HG02571 (cell line): ENCODE results near the gene ZNF573.
"Not testable (repeated sequence)": the region's sequence is repeated elsewhere in the genome, so short reads cannot be mapped to it uniquely, and the experiment has no call there.

Experiments
- ATAC-seq: cut with Tn5 transposase; IDR thresholded peaks from one replicate; pipeline ENCODE4 v1.9.1; 2021; ENCODE audit warnings: mild to moderate bottlenecking, moderate library complexity; ENCODE audit not compliant: unreplicated experiment

ZNF573 gene

DNA sequence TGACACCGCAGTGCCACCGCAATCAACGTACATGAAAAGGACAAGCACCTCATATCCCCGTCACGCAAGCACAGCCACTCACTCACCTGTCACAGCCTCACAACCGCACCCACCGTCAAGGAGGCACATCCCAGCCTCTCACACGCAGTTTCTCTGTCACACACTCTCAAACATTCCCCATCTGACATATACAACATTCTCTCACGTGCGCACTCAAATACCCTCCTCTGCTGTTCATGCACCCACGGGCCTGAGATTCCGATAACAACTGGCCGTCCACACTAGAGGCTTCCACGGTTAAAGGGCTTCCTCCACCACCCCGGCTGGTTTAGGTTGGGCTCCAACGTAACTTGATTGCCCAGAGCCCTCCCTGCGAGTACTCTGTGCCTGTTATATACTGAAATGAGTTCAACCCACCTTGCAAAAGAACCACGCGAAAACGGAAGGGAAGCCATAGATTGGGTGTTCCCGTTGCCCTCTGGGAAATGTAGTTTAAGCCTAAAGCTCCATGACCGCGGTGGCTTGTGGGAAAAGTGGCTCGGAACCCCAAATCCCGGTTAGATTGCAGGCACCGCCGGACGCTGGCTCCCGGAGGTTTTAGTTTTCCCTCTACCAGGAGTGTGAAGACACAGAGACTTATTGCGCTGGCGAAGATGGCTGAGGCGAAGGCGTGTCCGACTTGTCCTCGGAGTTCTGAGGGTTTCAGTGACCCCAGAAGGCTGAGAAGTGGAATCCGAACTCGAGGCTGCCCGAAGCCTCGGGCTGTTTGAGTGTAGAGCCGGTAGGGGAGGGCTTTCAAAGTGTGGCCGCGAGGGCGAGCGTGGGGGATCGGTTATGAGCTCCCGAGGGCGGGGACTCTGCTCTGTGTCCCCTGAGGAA, at the start of gene ZNF573:
Gene ZNF573 (minus strand): TSS at position 460 of the 879 bp plus-strand sequence. CDS start 5,857 bp downstream, outside the sequence.
- peak; percentile 80 for ATAC-seq

DNA sequence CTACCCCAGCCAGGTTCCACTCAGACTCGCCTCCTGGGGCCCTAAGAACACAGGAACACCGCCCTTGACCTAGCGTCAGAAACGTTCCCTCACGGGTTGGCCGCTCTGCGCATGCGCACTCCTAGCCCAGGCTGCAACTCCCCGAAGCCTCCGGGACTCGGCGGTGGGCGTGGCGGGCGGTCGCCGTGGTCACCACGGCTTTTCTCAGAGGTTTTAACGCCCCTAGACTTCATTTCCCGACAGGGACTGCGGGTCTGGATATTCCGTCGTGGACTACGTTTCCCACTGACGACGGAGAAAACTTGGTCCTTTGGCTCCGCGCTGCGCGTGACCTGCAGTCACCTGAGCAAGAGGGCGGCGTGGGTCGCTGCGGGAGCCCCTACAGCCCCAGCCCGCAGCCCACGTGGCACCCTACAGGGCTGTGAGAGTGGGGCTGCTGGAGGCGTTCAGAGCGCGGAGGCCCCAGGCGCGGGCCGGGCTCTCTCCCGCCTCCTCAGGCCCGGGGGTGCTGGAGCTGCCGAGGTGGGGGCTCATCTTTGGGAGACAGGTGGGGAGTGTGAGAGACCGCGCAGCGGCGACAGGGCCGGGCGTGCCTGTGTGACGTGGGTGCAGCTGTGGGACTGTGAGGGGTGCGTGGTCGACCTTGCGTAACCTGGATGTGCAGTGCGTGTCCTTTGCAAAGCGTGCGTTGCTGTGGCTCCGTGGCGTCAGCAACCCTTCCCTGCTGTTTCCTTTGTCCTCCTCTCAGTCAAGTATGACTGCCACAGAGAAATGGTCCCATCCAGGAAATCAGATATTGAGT, 38.0 kb upstream of the ZNF573 start:
- ATAC-seq: no peak

DNA sequence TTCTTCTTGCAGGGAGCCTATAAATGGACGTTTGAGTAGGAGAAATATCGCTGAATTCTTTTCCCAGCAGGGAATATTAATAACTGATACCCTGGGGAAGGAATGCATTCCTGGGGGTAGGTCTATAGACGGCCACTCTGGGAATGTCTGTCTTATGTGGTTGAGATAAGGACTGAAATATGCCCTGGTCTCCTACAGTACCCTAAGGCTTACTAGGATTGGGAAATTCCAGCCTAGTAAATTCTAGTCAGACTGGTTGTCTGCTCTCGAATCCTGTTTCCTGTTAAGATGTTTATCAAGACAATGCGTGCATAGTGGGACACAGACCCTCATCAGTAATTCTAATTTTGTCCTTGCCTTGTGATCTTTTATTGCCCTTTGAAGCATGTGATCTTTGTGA, 36.2 kb upstream of the ZNF573 start:
- ATAC-seq: not testable (repeated sequence)

DNA sequence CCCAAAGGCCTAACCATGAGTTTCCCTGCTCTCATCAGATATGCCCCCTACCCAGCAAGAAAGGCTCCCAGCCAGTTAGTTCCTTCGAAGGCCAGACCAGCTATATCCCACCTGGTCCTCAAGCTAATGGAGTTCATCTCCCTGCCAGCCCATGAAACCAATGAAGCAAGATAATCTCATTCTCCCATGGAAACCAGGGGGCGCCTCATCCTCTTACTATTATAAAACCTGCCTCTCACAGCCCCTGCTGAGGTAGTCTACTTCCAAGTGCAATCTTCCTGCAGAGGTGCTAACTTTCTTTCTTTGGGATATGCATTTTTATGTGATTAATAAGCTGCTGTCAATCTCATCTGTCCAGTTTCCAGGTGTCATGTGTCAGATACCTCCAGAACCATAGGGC, 34.0 kb upstream of the ZNF573 start:
- ATAC-seq: no peak

DNA sequence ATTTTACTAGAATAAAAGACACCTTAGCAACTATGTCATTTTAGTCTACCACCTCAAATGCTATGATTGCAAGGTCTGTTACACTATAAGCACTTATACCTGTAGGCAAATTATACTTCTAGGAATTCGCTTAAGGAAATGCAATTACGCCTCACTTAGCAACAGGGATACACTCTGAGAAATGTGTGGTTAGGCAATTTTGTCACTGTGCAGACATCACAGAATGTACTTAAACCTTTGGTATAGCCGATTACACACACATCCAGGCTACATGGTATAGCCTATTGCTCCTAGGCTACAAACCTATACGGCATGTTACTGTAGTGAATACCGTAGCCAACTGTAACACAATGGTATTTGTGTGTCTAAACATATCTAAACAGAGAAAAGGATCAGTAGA, 30.0 kb upstream of the ZNF573 start:
- ATAC-seq: no peak

DNA sequence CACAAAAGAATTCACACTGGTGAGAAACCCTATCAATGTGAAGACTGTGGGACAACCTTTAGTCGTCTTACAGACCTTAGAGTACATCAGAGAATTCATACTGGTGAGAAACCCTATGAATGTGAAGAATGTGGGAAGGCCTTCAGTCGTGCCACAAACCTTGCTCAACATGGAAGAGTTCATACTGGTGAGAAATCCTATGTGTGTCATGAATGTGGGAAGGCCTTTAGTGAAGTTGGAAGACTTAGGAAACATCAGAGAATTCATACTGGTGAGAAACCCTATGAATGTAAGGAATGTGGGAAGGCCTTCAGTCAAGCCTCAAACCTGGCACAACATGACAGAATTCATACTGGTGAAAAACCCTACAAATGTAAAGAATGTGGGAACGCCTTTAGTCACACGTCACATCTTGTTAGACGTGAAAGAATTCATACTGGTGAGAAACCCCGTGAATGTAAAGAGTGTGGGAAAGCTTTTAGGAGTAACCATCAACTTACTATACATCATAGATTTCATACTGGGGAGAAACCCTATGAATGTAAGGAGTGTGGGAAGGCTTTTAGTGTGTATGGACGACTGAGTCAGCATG, 24.0 kb upstream of the ZNF573 start:
- no peak for ATAC-seq

DNA sequence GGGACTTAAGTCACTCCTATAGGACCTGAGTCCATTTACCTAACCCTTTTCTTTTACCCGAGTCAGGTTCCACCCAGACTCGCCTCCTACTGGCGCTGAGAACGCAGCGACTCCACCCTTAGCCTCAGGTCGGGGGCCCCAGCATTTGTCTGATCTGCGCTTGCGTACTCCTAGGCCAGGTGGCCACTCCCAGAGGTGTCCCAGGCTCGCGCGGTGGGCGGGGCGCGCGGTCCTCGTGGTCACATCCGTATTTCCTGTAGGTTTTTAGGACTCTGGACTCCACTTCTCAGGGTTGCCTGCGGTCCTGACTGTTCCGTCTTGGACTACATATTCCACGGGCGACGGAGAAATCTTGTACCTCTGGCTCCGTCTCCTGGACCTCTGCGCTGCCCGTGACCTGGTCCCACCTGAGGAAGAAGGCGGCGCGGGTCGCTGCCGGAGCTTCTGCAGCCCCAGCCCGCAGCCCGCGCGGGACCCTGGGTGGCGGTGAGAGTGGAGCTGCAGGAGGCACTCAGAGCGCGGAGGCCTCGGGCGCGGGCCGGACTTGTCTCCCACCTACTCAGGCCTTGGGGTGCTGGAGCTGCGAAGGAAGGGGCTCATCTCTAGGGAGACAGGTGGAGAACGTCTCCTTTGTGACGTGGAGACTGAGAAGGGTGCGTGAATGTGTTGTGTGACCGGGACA, 11.0 kb upstream of the ZNF573 start:
- ATAC-seq: no peak

DNA sequence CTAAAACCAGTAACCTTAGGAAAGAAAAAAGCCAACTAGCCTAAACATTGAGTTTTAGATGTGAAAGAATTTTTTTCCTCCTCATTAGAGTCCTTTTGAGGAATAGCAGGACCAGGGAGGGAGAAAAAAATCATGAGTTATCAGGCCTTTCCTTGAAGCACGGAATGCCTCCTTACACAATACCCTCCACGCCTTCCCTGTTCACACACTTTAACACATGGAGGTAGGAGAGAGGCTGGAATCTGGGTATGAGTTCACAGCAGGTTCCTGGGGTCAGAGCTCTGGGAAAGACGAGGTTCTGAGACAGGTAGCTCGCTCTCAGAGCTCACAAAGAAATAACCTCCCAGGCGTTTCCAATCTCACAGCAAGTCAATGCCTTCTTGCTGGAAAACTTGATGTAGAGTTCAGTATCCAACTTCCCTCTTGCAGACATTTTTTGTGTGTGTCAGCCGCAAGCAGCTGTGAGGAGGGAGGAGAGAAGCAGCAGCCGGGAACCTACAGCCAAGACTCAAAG, 716 bp downstream of the ZNF573 start:
- ATAC-seq: peak; percentile 12

DNA sequence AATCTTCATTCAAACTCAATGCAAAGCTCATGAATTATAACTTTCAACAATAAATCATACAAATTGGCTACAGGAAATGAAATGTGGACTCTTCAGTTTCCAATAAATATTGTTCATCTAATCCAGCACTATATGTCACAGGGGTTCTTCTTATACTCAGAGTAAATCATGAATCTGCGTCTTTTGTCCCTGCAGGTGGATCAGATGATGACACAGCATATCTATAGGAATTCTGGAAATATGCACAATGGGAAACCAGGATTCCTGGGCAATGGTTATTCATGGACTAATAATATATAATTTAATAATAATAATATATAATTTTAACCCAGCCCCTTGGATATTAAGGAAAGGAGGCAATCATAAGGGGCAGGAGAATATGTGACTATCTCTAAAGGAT, 8.4 kb downstream of the ZNF573 start:
- ATAC-seq: no peak

DNA sequence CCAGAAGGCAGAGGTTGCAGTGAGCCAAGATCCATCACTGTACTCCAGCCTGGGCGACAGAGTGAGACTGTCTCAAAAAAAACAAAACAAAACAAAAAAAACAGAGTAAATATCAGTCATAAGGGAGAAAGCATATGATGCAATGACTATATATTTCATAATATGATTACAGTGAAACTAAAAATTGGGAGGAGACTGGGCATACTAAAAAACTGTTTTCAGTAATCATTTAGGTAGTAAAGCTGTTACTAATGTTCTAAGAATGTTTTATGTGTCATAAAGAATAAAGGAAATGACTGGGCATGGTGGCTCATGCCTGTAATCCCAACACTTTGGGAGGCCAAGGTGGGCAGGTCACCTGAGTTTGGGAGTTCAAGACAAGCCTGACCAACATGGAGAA, 15.9 kb downstream of the ZNF573 start:
- ATAC-seq: no peak

DNA sequence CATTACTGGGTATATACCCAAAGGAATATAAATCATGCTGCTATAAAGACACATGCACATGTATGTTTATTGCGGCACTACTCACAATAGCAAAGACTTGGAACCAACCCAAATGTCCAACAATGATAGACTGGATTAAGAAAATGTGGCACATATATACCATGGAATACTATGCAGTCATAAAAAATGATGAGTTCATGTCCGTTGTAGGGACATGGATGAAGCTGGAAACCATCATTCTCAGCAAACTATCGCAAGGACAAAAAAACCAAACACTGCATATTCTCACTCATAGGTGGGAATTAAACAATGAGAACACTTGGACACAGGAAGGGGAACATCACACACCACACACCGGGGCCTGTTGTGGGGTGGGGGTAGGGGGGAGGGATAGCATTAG, 21.7 kb downstream of the ZNF573 start:
- ATAC-seq: not testable (repeated sequence)

DNA sequence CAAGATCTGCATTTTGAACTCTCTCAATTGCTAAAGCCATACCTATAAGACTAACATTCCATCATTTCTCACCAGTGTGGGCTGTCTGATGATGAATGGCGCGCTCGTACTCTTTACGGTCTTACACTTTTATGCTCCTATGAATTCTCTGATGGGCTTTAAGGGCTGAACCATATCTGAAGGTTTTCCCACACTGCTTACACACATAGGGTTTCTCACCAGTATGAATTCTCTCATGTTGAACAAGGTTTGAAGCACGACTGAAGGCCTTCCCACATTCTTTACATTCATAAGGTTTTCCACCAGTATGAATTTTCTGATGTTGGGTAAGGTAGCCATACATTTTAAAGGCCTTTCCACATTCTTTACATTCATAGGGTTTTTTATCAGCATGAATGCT, 41.0 kb downstream of the ZNF573 start:
- no peak for ATAC-seq

DNA sequence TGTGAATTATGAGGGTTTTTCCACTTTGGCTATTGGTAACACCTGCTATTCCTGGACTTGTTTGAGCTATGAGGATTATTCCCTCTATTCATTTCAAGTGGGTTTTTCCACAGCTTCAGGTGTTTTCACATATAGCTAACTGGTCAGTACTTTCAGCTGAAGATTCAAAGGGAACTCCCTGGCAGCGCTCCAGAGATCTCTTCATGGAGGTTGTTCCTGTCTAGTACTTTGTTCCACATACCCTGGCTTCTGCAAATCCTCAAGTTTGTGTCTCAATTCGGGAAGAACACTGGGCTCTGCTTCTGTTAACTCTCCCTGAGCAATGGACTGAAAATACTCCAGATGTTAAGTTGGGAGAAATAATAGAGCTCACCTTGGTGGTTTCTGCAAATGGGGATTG, 54.2 kb downstream of the ZNF573 start:
- ATAC-seq: no peak

DNA sequence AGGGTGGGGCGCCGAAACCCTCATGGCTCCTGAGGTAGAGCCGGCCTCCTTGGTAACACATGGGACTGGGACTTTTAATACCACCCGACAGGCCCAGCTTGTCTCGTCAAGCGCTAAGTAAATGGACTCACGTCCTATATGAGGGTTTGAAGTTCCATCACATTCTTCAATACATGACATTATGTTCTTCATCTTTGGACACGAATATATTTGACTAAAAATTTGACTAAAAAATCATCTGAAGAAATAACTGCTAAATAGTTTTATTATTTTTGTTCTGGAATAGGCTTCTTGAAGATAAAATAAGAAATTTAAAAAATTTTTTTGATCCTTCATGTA, 59.5 kb downstream of the ZNF573 start:
- no peak for ATAC-seq

DNA sequence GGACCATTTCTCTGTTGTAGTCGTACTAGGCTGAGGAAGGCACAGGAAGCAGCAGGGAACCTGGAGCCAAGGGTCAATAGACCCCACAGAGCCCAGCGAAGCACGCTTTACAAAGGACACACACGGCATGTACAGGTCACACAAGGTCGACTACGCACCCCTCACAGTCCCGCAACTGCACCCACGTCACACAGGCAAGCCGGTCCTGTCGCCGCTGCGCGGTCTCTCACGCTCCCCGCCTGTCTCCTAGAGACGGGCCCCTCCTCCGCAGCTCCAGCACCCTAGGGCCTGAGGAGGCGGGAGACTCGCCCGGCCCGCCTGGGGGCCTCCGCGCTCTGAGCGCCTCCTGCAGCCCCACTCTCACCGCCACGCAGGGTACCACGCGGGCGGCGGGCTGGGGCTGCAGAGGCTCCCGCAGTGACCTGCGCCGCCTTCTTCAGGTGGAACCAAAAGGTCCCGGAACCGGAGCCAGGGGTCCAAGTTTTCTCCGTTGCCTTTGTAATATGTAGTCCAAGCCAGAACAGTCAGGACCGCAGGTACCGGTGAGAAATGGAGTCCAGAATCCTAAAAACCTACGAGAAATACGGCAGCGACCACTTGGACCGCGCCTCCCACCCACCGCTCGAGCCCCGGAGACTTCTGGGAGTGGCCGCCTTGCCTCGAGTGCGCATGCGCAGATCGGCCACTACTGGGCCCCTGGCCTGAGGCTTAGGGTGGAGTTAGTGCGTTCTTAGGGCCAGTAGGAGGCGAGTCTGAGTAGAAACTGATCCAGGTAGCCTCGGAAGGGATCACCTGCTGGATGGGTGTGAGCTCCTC, 60.1 kb downstream of the ZNF573 start, which contains the start of gene ZNF607:
Gene ZNF607 (minus strand): TSS at position 651 of the 816 bp plus-strand sequence. CDS start 8,143 bp downstream, outside the sequence.
- peak; percentile 96 for ATAC-seq

DNA sequence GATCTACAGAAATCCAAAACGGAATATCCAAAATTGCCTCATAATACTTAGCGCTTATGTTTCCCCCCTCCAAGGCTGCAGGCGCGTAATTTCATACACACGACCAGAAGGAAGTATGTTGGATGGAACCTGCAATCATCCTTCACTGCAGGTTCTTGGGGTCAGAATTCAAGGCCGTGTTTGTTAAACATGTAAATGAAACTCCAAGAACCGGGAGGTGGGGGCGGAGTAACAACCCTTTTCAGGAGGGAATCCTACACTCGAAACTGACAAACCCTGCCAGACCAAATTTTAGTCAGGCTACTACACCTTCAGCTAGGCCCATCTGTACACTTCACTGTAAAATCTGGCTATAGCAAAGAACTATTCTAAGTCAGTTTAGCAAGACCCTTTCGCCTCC, 61.1 kb downstream of the ZNF573 start:
- ATAC-seq: no peak

DNA sequence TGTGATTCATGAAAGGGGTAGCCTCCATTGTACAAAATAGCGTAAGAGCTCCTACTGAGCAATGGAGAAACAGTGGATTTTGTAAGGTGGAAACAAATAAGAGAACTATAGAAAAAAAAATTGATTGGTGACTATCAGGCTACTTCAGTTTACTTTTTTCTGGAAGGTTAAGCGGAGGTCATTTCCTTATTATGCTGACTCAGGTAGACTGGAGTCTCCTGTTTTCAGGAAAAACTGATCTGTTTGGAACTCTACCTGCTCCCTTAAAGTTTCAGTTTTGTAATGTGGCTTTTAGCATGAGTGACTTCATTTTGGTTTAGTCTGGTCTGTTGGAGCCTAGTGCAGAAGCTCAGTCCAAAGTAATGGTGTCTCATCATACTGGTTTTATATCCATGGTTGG, 63.2 kb downstream of the ZNF573 start:
- ATAC-seq: no peak

DNA sequence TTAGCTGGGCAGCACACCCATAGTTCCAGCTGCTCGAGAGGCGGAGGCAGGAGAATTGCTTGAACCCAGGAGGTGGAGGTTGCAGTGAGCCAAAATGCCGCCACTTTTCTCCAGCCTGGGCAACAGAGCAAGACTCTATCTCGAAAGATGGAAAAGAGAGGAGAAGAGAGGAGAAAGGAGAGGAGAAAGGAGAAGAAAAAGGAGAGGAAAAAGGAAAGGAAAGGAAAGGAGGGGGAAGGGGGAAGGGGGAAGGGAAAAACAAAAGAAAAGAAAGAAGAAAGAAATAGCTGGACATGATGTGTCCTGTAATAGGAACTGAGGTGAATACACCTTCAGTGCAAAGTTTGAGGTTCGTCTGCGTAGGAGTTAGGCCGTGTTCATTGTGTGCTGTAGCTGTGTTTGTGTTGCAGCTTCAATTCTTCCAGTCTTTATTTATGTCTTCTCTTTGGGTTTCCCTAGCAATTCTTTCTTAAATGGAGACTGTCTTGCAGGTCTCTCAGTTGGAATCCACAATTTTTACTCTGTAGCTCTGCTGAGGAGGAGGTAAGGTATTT, 73.3 kb downstream of the ZNF573 start:
- no peak for ATAC-seq

DNA sequence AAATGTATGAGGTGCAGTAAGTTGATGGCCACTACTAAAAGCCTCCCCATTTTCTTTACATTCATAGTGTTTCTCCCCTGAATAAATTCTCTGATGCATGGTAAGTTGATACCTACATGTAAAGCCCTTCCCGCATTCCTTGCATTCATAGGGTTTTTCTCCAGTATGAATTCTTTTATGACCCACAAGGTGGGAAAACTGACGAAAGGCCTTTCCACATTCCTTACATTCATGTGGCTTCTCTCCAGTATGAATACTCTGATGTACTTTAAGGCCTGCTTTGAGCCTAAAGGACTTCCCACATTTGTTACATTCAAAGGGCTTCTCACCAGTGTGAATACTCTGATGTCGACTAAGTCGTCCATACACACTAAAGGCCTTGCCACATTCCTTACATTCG, 80.3 kb downstream of the ZNF573 start:
- no peak for ATAC-seq

DNA sequence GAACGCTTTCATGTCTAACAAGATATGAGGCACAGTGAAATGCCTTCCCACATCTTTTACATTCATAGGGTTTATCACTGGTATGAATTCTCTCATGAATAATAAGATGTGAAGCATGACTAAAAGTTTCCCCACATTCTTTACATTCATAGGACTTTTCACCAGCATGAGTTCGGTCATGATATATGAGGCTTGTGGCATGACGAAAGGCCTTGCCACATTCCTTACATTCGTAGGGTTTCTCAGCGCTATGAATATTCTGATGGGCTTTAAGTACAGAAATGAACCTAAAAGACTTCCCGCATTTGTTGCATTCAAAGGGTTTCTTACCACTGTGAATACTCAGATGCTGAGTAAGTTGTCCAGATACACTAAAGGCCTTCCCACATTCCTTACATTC, 81.2 kb downstream of the ZNF573 start:
- no peak for ATAC-seq
